HG03045 (cell line): Measurements from ENCODE around the gene HSFX1.
"Not testable (repeated sequence)": the region's sequence is repeated elsewhere in the genome, so short reads cannot be mapped to it uniquely, and the experiment has no call there.

Experiments used
- ATAC-seq: cut with Tn5 transposase; IDR thresholded peaks from one replicate; pipeline ENCODE4 v1.9.1; 2021; ENCODE audit warnings: mild to moderate bottlenecking, moderate library complexity; ENCODE audit not compliant: unreplicated experiment

The HSFX1 gene

GRCh38 chrX:149773768-149774167, at the start of gene HSFX1:
HSFX1 (plus strand) TSS chrX:149774068; CDS start chrX:149774682, 614 bp downstream.
- ATAC-seq = not testable (repeated sequence)

GRCh38 chrX:149727308-149727707, 46.6 kb upstream of the HSFX1 start:
- not testable (repeated sequence) for ATAC-seq

GRCh38 chrX:149742269-149742668, 31.6 kb upstream of the HSFX1 start:
- ATAC-seq = not testable (repeated sequence)

- not testable (repeated sequence) for ATAC-seq
Measured at GRCh38 chrX:149746390-149747007, 27.4 kb upstream of the HSFX1 start.

- ATAC-seq = no peak
Measured at GRCh38 chrX:149757206-149758067, 16.4 kb upstream of the HSFX1 start.

- ATAC-seq = no peak
Measured at GRCh38 chrX:149758068-149758714, 15.7 kb upstream of the HSFX1 start.

- ATAC-seq = not testable (repeated sequence)
Measured at GRCh38 chrX:149758715-149759078, 15.2 kb upstream of the HSFX1 start.

- ATAC-seq = no peak
Measured at GRCh38 chrX:149759824-149760223, 14.0 kb upstream of the HSFX1 start.

- ATAC-seq = no peak
Measured at GRCh38 chrX:149760965-149761364, 12.9 kb upstream of the HSFX1 start.

GRCh38 chrX:149761858-149762674, 11.8 kb upstream of the HSFX1 start:
- ATAC-seq = not testable (repeated sequence)

GRCh38 chrX:149762696-149763614, 10.9 kb upstream of the HSFX1 start:
- no peak for ATAC-seq

- not testable (repeated sequence) for ATAC-seq
Measured at GRCh38 chrX:149770344-149770743, 3.5 kb upstream of the HSFX1 start.

GRCh38 chrX:149773026-149773425, 842 bp upstream of the HSFX1 start:
- not testable (repeated sequence) for ATAC-seq

- not testable (repeated sequence) for ATAC-seq
Measured at GRCh38 chrX:149777999-149778398, 4.1 kb downstream of the HSFX1 start.

GRCh38 chrX:149781727-149782126, 7.9 kb downstream of the HSFX1 start, which contains the start of gene MAGEA9:
MAGEA9 (plus strand) TSS chrX:149781930; CDS start chrX:149786211, 4,281 bp downstream.
- not testable (repeated sequence) for ATAC-seq

GRCh38 chrX:149795531-149795930, 21.7 kb downstream of the HSFX1 start:
- ATAC-seq = peak; percentile 100

- ATAC-seq = no peak
Measured at GRCh38 chrX:149799095-149799714, 25.3 kb downstream of the HSFX1 start.

GRCh38 chrX:149799938-149800337, 26.1 kb downstream of the HSFX1 start:
- no peak for ATAC-seq

GRCh38 chrX:149803458-149804062, 29.7 kb downstream of the HSFX1 start:
- no peak for ATAC-seq
